ENCODE measurements around the gene TMCO4. TPM values are rescaled to one million over a fixed set of nuclear protein-coding genes. Genes with fewer than 3 reads are reported as not detected.

Gene TMCO4
- total and polyA plus RNA-seq, 2 of the 8 experiments (the other 6 are each of a cell fraction or from before 2014, with no cell fraction given): 3.0 to 3.1 TPM

DNA sequence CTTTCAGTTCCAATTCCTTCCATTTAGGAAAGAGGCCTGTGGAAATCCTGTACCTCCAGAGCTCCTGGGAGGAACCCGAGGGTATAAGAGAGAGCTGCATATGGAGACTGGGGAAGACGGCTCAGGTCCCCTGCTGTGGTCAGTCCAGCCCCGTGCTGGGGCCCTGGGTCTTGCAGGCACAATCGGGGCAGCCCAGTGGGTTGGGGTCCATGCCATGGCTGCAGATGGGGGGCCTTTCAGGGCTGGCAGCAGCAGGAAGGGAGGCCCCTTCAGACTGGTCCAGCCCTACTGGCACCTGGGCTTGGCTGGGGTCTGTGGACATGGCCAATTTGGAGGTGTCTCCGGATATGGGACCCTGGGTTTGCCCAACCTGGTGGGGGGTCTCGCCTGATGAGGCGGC is 116.8 kb downstream of the TMCO4 start:
- no peaks in the 10 kb centered on the region for H3K79me1 ChIP-seq (ENCODE audit: low read depth, low read length)
- H3K23me2 ChIP-seq (ENCODE audit: low read depth, low read length): no peaks in the 10 kb centered on the region; the same call in 1 of the 2 replicates
- H3K56ac ChIP-seq (replicated peaks; ENCODE audit: insufficient read length, low read depth, low read length): no peak overlapping the region
- no peaks in the 10 kb centered on the region for H3K27me3 ChIP-seq (replicated peaks in 1 of 4; ENCODE audit: control insufficient read depth in 3 of 4, extremely low read depth in 1 of 4, insufficient read depth in 3 of 4, low read length in 3 of 4)
- H4K8ac ChIP-seq (ENCODE audit: extremely low read depth, insufficient read depth, low read length): no peak overlapping the region; the same call in 1 of the 2 replicates
- no peak overlapping the region for H2BK12ac ChIP-seq (ENCODE audit: low read depth, low read length)
- POLR2A ChIA-PET (ENCODE audit: partially characterized antibody): no interaction called here
- H2BK5ac ChIP-seq (ENCODE audit: low read depth, low read length): no peak overlapping the region
- H4K91ac ChIP-seq (replicated peaks; ENCODE audit: insufficient read length, low read length): no peak overlapping the region
- H4K20me1 ChIP-seq (replicated peaks in 1 of 2; ENCODE audit: control insufficient read depth in 1 of 2, insufficient read depth in 2 of 2, low read length in 2 of 2): no peaks in the 10 kb centered on the region
- no peak overlapping the region for H3K9ac ChIP-seq (replicated peaks in 1 of 4; ENCODE audit: extremely low read depth in 1 of 4, low read depth in 3 of 4, low read length in 3 of 4)
- no peak overlapping the region for H3K4me2 ChIP-seq (ENCODE audit: insufficient read depth in 1 of 2, low read depth in 2 of 2, low read length in 2 of 2)
- no peaks in the 10 kb centered on the region for H3K79me2 ChIP-seq (ENCODE audit: control insufficient read depth in 1 of 2, insufficient read depth in 2 of 2, low read length in 2 of 2)
- no peak overlapping the region for H2BK15ac ChIP-seq (ENCODE audit: low read length)
- DNase-seq (ENCODE audit: low read depth in 1 of 2, low spot score in 2 of 2) (no peak), FAIRE-seq (no peak)
- CTCF ChIA-PET (ENCODE audit: partially characterized antibody): interaction anchor here (1.0 to 4.1 kb wide), 6 partner anchors 11 to 45 kb away, joined by 3 to 26 read pairs (median 10); no protein-coding TSS in a partner anchor
- H3K36me3 ChIP-seq (ENCODE audit: control insufficient read depth in 2 of 4, insufficient read depth in 4 of 4, low read length in 3 of 4): no peaks in the 10 kb centered on the region
- H3K4ac ChIP-seq (replicated peaks; ENCODE audit: insufficient read length, low read depth, low read length): no peak overlapping the region
- H3K27ac ChIP-seq (ENCODE audit: low read depth, low read length): no peak overlapping the region
- H2AK5ac ChIP-seq (ENCODE audit: low read depth, low read length): no peak overlapping the region
- no peak overlapping the region for H4K5ac ChIP-seq (ENCODE audit: insufficient read length, low read depth, low read length)
- no peak overlapping the region for H2AFZ ChIP-seq (ENCODE audit: low read length)
- H3K4me3 ChIP-seq (ENCODE audit: extremely low read depth in 1 of 4, insufficient read depth in 2 of 4, low read depth in 3 of 4, low read length in 4 of 4): no peak overlapping the region
- H3K23ac ChIP-seq (ENCODE audit: insufficient read length): no peak overlapping the region
- no peaks in the 10 kb centered on the region for H3K9me3 ChIP-seq (ENCODE audit: insufficient read depth in 2 of 2, low read depth in 1 of 2, low read length in 1 of 2)
- 81% methylated on average over 7 of the region's 7 CpGs; no CpG with 5 or more reads in 1 of the 2 experiments for WGBS, 2 experiments (ENCODE audit: extremely low coverage in 1 of 2, insufficient coverage in 1 of 2, insufficient read length in 1 of 2, insufficient replicate concordance in 2 of 2, low coverage in 1 of 2, low lambda C conversion rate in 2 of 2, missing lambda C conversion rate in 1 of 2)
- no peak overlapping the region; the same call in 1 of the 2 replicates for H3K18ac ChIP-seq (ENCODE audit: extremely low read depth, low read length)
- H2BK120ac ChIP-seq (replicated peaks; ENCODE audit: low read depth, low read length): no peak overlapping the region
- no peak overlapping the region for H3K14ac ChIP-seq (ENCODE audit: insufficient read length)
- H3K4me1 ChIP-seq (replicated peaks in 1 of 4; ENCODE audit: control insufficient read depth in 3 of 4, insufficient read depth in 4 of 4, low read length in 3 of 4): peaks cover 0 to 14% (median 8%) of the 10 kb centered on the region in 4 experiments; a peak in 4 of 7 replicates
- no peak overlapping the region for H2BK20ac ChIP-seq (ENCODE audit: low read length)
- TF ChIP-seq SP2 (IDR thresholded peaks at IDR 0.05; ENCODE audit: low read length) (no peak), EGR1 (IDR thresholded peaks at IDR 0.05; ENCODE audit: borderline replicate concordance, low read depth, low read length) (no peak)

Measured in H1 (cell line).